NOMO-1 treated with dmso at 0.1 percent for 144 hours (cell line): ENCODE results near the gene POU2AF3.

Experiments
- DNase-seq: peaks from one replicate; lab custom pipeline; 2025; ENCODE audit not compliant: unreplicated experiment; lab: John Stamatoyannopoulos, UW

POU2AF3 gene

GRCh38 chr11:111352231-111352746, 53.9 kb downstream of the POU2AF3 start:
- DNase-seq: no peak

- no peak for DNase-seq
These were observed 54.8 kb downstream of the POU2AF3 start for GRCh38 chr11:111352935-111353710.

GRCh38 chr11:111353776-111354600, 55.6 kb downstream of the POU2AF3 start:
- DNase-seq: no peak

- no peak for DNase-seq
These were observed 56.2 kb downstream of the POU2AF3 start for GRCh38 chr11:111354601-111354891.

GRCh38 chr11:111355101-111355500, 56.8 kb downstream of the POU2AF3 start:
- DNase-seq: no peak

GRCh38 chr11:111355956-111356659, 57.8 kb downstream of the POU2AF3 start:
- DNase-seq: no peak

GRCh38 chr11:111356660-111357048, 58.3 kb downstream of the POU2AF3 start:
- DNase-seq: no peak

- no peak for DNase-seq
These were observed 59.0 kb downstream of the POU2AF3 start for GRCh38 chr11:111357150-111358037.
